Endodermal cell (in vitro differentiated cells): ENCODE data around the gene CCDC9B. TPM values are rescaled to one million over a fixed set of nuclear protein-coding genes. Genes with fewer than 3 reads are reported as not detected.

Source experiments
- DNase-seq: peaks from one replicate; pipeline ENCODE4 v3.0.0-alpha.2; 2017
- H3K27ac ChIP-seq: 2 replicates; pipeline ENCODE4 v1.5.1; 2013; ENCODE audit warnings: mild to moderate bottlenecking, low read depth, low read length, moderate library complexity
- H3K27me3 ChIP-seq: 2 replicates; pipeline ENCODE4 v1.6.1; 2013; ENCODE audit warnings: mild to moderate bottlenecking, low read length, moderate library complexity; ENCODE audit not compliant: insufficient read depth, control insufficient read depth, poor library complexity, severe bottlenecking
- H3K36me3 ChIP-seq: 2 replicates; pipeline ENCODE4 v1.7.0; 2013; ENCODE audit warnings: mild to moderate bottlenecking, low read length, moderate library complexity; ENCODE audit not compliant: control insufficient read depth, insufficient read depth
- H3K4me1 ChIP-seq: one replicate; pipeline ENCODE4 v1.7.0; 2013; ENCODE audit warnings: low read length; ENCODE audit not compliant: control insufficient read depth, insufficient read depth
- H3K4me3 ChIP-seq: 2 replicates; pipeline ENCODE4 v1.5.1; 2013; ENCODE audit warnings: mild to moderate bottlenecking, low read length, moderate library complexity
- H3K9ac ChIP-seq: 2 replicates; pipeline ENCODE4 v1.6.1; 2013; ENCODE audit warnings: mild to moderate bottlenecking, low read length, moderate library complexity; ENCODE audit not compliant: poor library complexity, severe bottlenecking; ENCODE audit errors: extremely low read depth
- H3K9me3 ChIP-seq: 2 replicates; pipeline ENCODE4 v1.6.1; 2013; ENCODE audit warnings: mild to moderate bottlenecking, low read length, moderate library complexity; ENCODE audit not compliant: control insufficient read depth
- H3K27ac Mint-ChIP-seq: 2 replicates; pipeline ENCODE4 v1.8.0; 2020; ENCODE audit warnings: mixed read lengths
- H3K27me3 Mint-ChIP-seq: 2 replicates; pipeline ENCODE4 v1.8.0; 2021; ENCODE audit warnings: mild to moderate bottlenecking, mixed read lengths; ENCODE audit not compliant: insufficient read depth
- H3K36me3 Mint-ChIP-seq: 2 replicates; pipeline ENCODE4 v1.8.0; 2020; ENCODE audit warnings: low read depth, mixed read lengths
- H3K4me1 Mint-ChIP-seq: 2 replicates; pipeline ENCODE4 v1.8.0; 2020; ENCODE audit warnings: mixed read lengths
- H3K4me3 Mint-ChIP-seq: 2 replicates; pipeline ENCODE4 v1.8.0; 2020; ENCODE audit warnings: mild to moderate bottlenecking, moderate library complexity, mixed read lengths
- H3K9me3 Mint-ChIP-seq: 2 replicates; pipeline ENCODE4 v1.8.0; 2020; ENCODE audit warnings: mild to moderate bottlenecking, mixed read lengths
- WGBS, 2 experiments: methylation state at CpG; one replicate each; pipeline versions ENCODE4 v1.1.5 to v1.1.7; 2013; ENCODE audit warnings: missing lambda C conversion rate in 2 of 2, mixed read lengths in 1 of 2; ENCODE audit not compliant: insufficient coverage in 1 of 2, insufficient read length in 1 of 2; 5-methylcytosine and 5-hydroxymethylcytosine counted together
- total RNA-seq, 2 donors: library from RNA; stranded (reverse); fragmentation: NEBNext Ultra II Directional in 1 of 2; extraction: Animal tissue kit (Norgen Biotek cat#: 25700) in 1 of 2; gene quantifications; 2 replicates in 1 of 2; 3 replicates in 1 of 2; pipeline ENCODE4 v1.2.1, GENCODE V29; 2021
- TF ChIP-seq, protein P1 (sequence below): fragments of 200-600 bp; sonication (generic); conservative IDR thresholded peaks from 2 replicates; pipeline ENCODE4 v1.5.0; 2021; ENCODE audit warnings: antibody characterized with exemption, mild to moderate bottlenecking

CCDC9B gene
- total RNA-seq, 2 donors from 2014 or later: 0.15 to 0.42 TPM

- 79 to 92% methylated on average over 2 of the region's 2 CpGs for WGBS, 2 experiments
- DNase-seq: no peak
Observed at GRCh38 chr15:40300771-40301170, 40.0 kb downstream of the CCDC9B start.

DNA sequence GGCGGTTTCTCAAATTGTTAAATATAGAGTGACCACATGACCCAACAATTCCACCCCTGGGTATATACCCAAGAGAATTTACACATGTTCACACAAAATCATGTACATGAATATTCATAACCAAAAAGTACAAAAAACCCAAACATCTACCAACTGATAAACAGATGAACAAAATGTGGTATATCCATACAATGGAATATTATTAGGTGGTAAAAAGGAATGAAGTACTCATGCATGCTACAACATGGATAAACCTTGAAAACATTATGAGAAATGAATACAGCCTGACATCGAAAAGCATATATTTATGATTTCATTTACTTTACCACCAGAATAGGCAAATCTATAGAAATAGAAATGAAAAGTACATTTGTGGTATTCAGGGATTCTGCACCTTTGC lies 40.4 kb downstream of the CCDC9B start:
- no peak overlapping the region for H3K4me3 Mint-ChIP-seq
- WGBS, 2 experiments: 95 to 100% methylated on average over 1 of the region's 2 CpGs
- peaks cover 2% of the 10 kb centered on the region for H3K36me3 Mint-ChIP-seq
- peaks cover 14% of the 10 kb centered on the region for H3K9me3 Mint-ChIP-seq
- H3K27me3 Mint-ChIP-seq: peaks cover 54% of the 10 kb centered on the region
- Histone ChIP-seq H3K4me1 (no peaks in the 10 kb centered on the region), H3K9me3 (peaks cover 4% of the 10 kb centered on the region), H3K36me3 (no peaks in the 10 kb centered on the region), H3K27ac (no peak overlapping the region), H3K4me3 (no peak overlapping the region), H3K9ac (no peak overlapping the region), H3K27me3 (peaks cover 36% of the 10 kb centered on the region)
- no peak for DNase-seq
- peaks cover 20% of the 10 kb centered on the region for H3K4me1 Mint-ChIP-seq
- TF ChIP-seq, protein P1, sequence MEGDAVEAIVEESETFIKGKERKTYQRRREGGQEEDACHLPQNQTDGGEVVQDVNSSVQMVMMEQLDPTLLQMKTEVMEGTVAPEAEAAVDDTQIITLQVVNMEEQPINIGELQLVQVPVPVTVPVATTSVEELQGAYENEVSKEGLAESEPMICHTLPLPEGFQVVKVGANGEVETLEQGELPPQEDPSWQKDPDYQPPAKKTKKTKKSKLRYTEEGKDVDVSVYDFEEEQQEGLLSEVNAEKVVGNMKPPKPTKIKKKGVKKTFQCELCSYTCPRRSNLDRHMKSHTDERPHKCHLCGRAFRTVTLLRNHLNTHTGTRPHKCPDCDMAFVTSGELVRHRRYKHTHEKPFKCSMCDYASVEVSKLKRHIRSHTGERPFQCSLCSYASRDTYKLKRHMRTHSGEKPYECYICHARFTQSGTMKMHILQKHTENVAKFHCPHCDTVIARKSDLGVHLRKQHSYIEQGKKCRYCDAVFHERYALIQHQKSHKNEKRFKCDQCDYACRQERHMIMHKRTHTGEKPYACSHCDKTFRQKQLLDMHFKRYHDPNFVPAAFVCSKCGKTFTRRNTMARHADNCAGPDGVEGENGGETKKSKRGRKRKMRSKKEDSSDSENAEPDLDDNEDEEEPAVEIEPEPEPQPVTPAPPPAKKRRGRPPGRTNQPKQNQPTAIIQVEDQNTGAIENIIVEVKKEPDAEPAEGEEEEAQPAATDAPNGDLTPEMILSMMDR: no peak
- H3K27ac Mint-ChIP-seq: no peak overlapping the region

More at GRCh38 chr15:40300771-40301170, 40.0 kb downstream of the CCDC9B start:
- H3K36me3 Mint-ChIP-seq: peaks cover 2% of the 10 kb centered on the region
- H3K36me3 ChIP-seq: no peaks in the 10 kb centered on the region
- peaks cover 20% of the 10 kb centered on the region for H3K4me1 Mint-ChIP-seq
- no peak overlapping the region for H3K4me3 Mint-ChIP-seq
- no peak overlapping the region for H3K9ac ChIP-seq
- no peak overlapping the region for H3K4me3 ChIP-seq
- H3K27ac ChIP-seq: no peak overlapping the region
- no peaks in the 10 kb centered on the region for H3K4me1 ChIP-seq
- H3K9me3 Mint-ChIP-seq: peaks cover 14% of the 10 kb centered on the region
- TF ChIP-seq, protein P1: no peak
- peaks cover 31% of the 10 kb centered on the region for H3K27me3 ChIP-seq
- H3K27me3 Mint-ChIP-seq: peaks cover 50% of the 10 kb centered on the region
- H3K9me3 ChIP-seq: peaks cover 4% of the 10 kb centered on the region
- no peak overlapping the region for H3K27ac Mint-ChIP-seq

- H3K4me1 ChIP-seq: no peaks in the 10 kb centered on the region
- TF ChIP-seq, protein P1: no peak
- Mint-ChIP-seq H3K27ac (no peak overlapping the region), H3K4me3 (no peak overlapping the region), H3K9me3 (peaks cover 14% of the 10 kb centered on the region), H3K36me3 (peaks cover 2% of the 10 kb centered on the region), H3K4me1 (peaks cover 20% of the 10 kb centered on the region), H3K27me3 (peaks cover 61% of the 10 kb centered on the region)
- no peak overlapping the region for H3K27ac ChIP-seq
- H3K36me3 ChIP-seq: no peaks in the 10 kb centered on the region
- DNase-seq: no peak
- no peak overlapping the region for H3K4me3 ChIP-seq
- 92% methylated on average over 9 to 17 of the region's 17 CpGs for WGBS, 2 experiments
- no peak overlapping the region for H3K9ac ChIP-seq
- peaks cover 4% of the 10 kb centered on the region for H3K9me3 ChIP-seq
- H3K27me3 ChIP-seq: peaks cover 43% of the 10 kb centered on the region
Observed at GRCh38 chr15:40298216-40298935, 42.4 kb downstream of the CCDC9B start.
